ENCODE results near the gene SDC4.

The SDC4 gene

DNA sequence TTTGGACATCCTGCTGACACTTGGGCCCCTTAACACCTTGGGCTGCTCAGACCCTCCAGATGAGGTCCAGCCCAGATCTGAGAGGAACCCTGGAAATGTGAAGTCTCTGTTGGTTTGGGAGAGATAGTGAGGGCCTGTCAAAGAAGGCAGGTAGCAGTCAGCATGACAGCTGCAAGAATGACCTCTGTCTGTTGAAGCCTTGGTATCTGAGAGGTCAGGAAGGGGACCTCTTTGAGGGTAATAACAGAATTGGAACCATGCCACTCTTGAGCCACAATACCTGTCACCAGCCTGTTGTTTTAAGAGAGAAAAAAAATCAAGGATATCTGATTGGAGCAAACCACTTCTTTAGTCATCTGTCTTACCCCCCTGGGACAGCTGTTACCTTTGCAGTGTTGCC lies 18.9 kb upstream of the SDC4 start:
- Histone ChIP-seq H3K27ac (no peak overlapping the region), H3K36me3 (replicated peaks) (peaks cover 30% of the 10 kb centered on the region), H3K27me3 (replicated peaks) (no peaks in the 10 kb centered on the region), H3K4me3 (ENCODE audit: low read depth, low read length) (no peak overlapping the region)
- DNase-seq = no peak
- TF ChIP-seq, protein P1, sequence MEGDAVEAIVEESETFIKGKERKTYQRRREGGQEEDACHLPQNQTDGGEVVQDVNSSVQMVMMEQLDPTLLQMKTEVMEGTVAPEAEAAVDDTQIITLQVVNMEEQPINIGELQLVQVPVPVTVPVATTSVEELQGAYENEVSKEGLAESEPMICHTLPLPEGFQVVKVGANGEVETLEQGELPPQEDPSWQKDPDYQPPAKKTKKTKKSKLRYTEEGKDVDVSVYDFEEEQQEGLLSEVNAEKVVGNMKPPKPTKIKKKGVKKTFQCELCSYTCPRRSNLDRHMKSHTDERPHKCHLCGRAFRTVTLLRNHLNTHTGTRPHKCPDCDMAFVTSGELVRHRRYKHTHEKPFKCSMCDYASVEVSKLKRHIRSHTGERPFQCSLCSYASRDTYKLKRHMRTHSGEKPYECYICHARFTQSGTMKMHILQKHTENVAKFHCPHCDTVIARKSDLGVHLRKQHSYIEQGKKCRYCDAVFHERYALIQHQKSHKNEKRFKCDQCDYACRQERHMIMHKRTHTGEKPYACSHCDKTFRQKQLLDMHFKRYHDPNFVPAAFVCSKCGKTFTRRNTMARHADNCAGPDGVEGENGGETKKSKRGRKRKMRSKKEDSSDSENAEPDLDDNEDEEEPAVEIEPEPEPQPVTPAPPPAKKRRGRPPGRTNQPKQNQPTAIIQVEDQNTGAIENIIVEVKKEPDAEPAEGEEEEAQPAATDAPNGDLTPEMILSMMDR (IDR thresholded peaks at IDR 0.05; ENCODE audit: low read depth, low read length, missing control alignments) = no peak
- in situ Hi-C loops (cut with HindIII; ENCODE audit: low pct_ligation_motif_present, low sequenced_read_pairs) = no loop called here

DNA sequence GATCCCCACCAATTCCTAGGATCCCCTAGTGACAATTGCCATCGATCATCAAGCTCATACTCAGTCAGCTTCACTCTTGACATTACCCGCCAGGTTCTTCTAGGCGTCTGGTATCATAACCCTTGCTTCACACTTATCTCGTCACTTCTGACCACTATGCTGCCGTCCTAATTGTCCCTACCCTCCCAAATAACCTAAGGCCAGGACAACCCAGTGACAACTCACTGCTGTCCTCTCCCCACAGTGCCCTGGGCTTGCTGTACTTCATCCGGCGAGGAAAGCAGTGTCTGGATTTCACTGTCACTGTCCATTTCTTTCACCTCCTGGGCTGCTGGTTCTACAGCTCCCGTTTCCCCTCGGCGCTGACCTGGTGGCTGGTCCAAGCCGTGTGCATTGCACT lies 18.4 kb upstream of the SDC4 start:
- H3K4me3 ChIP-seq (ENCODE audit: low read depth, low read length) = no peak overlapping the region
- DNase-seq = no peak
- no peak overlapping the region for H3K27ac ChIP-seq
- TF ChIP-seq, protein P1 (IDR thresholded peaks at IDR 0.05; ENCODE audit: low read depth, low read length, missing control alignments) = no peak
- peaks cover 30% of the 10 kb centered on the region for H3K36me3 ChIP-seq (replicated peaks)
- in situ Hi-C loops (cut with HindIII; ENCODE audit: low pct_ligation_motif_present, low sequenced_read_pairs) = no loop called here
- no peaks in the 10 kb centered on the region for H3K27me3 ChIP-seq (replicated peaks)

DNA sequence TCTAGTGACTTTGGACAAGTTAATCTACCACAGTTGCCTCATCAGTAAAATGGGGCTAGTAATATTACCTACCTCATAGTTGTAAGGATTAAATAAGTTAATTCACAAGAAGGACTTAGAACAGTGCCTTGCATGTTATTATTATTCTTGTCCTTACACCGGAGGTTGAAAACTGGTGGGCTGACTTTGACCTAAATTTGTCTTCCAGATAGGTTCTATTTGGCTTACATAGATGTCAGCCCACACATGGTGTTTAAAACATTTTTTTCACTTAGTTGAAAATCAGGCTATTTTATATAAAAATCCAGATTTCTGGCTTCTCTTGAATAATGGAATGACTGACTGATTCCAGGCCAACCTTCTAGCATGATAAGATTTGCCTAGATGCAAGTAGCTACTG lies 18.0 kb upstream of the SDC4 start:
- Histone ChIP-seq H3K36me3 (replicated peaks) (peaks cover 30% of the 10 kb centered on the region), H3K4me3 (ENCODE audit: low read depth, low read length) (no peak overlapping the region), H3K27ac (no peak overlapping the region), H3K27me3 (replicated peaks) (no peaks in the 10 kb centered on the region)
- in situ Hi-C loops (cut with HindIII; ENCODE audit: low pct_ligation_motif_present, low sequenced_read_pairs) = no loop called here
- TF ChIP-seq, protein P1 (IDR thresholded peaks at IDR 0.05; ENCODE audit: low read depth, low read length, missing control alignments) = no peak
- DNase-seq = no peak

DNA sequence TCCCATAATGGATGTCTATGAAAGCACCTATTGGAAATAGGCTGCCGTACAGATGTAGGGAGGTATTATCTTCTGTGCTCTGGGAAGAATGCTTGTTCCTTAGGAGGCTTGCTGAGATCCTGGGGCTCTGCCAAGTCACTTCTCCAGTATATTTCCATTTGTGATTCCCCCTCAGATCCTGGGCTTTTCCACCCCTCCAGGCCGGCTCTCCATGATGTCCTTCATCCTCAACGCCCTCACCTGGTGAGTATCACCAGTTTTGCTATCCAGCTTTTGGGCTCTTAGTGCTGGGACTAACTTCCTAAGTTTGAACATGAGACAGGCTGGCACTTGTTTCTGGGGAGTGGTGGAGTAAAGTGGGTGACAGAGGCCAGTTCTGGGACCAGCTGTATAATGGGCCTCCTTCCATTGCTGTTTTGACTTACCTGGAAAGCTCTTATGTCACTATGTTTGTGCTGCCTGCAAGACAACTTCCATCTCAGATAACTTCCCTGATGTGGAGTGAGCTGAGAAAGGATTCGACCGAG lies 17.3 kb upstream of the SDC4 start:
- in situ Hi-C loops (cut with HindIII; ENCODE audit: low pct_ligation_motif_present, low sequenced_read_pairs) = no loop called here
- H3K27ac ChIP-seq = no peak overlapping the region
- TF ChIP-seq, protein P1 (IDR thresholded peaks at IDR 0.05; ENCODE audit: low read depth, low read length, missing control alignments) = no peak

DNA sequence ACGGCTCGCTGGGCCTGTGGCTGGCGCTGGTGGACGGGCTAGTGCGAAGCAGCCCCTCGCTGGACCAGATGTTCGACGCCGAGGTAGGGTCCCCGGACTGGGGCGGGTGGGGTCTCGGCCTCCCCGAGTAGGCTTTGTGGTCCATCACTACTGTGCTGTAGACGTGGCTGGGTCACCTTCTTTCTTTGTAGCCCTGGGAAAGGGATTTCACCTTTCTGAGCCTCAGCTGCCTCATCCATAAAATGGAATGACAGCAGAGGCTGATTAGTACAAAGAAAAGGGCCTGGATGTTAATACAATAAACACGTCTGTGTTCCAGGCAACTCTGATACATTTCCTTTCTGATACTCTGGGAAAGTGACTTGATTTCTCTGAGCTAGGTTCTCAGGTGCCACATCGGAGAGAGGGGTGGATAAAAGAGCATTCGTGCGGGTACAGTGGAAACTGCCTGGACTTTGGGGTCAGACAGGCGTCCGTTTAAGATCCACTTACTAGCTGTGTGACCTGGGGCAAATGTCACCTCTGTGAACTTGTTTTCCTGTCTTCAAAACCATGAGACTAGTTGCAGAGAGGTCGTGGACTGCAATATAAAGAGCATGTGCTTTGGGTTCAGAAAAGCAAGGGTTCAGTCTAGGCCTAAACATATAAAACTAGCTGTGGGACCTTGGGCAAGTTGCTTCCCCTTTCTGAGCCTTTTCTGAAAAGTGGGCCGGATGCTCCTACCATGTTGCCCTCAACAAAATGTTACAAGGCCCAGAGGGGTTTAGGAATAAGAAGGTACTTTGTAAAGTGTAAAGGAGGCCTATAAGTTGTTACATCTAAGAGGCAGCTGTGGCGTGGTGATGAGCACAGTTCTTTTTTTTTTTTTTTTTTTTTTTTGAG lies 15.6 kb upstream of the SDC4 start:
- TF ChIP-seq, protein P1 (IDR thresholded peaks at IDR 0.05; ENCODE audit: low read depth, low read length, missing control alignments) = no peak
- in situ Hi-C loops (cut with HindIII; ENCODE audit: low pct_ligation_motif_present, low sequenced_read_pairs) = no loop called here
- H3K27me3 ChIP-seq (replicated peaks) = no peaks in the 10 kb centered on the region
- peak overlapping the region; percentile 96 for H3K27ac ChIP-seq
- H3K36me3 ChIP-seq (replicated peaks) = peaks cover 30% of the 10 kb centered on the region
- DNase-seq = no peak
- peak overlapping the region; percentile 91 for H3K4me3 ChIP-seq (ENCODE audit: low read depth, low read length)

More for the DNA sequence above, 17.3 kb upstream of the SDC4 start:
- Histone ChIP-seq H3K27me3 (replicated peaks) (no peaks in the 10 kb centered on the region), H3K4me3 (ENCODE audit: low read depth, low read length) (no peak overlapping the region), H3K36me3 (replicated peaks) (peaks cover 30% of the 10 kb centered on the region)
- DNase-seq = no peak
